Body of pancreas (tissue), 4 donors: ENCODE measurements around the gene SMIM12. TPM values are rescaled to one million over a fixed set of nuclear protein-coding genes. Genes with fewer than 3 reads are reported as not detected.
A peak's percentile ranks its signal among the peaks of the same experiment; 100 is the strongest.

ENCODE experiments used
- ATAC-seq: fragments of 150-250 bp; one replicate; pipeline ENCODE4 v1.9.1; 2016
- DNase-seq, 4 donors: peaks; one replicate each; pipeline ENCODE4 v3.0.0-alpha.2; 2019
- H3K27ac ChIP-seq, 4 donors: fragments of 200-600 bp; sonication (generic); 1 replicate in 3 of 4; 2 replicates in 1 of 4; pipeline versions ENCODE4 v1.5.1 to v1.6.1; 2016 to 2019; ENCODE audit warnings: mild to moderate bottlenecking in 1 of 4, mixed read lengths in 1 of 4, moderate library complexity in 1 of 4
- H3K27me3 ChIP-seq, 2 donors: fragments of 200-600 bp; sonication (generic); one replicate each; pipeline ENCODE4 v1.6.0; 2016; ENCODE audit warnings: mild to moderate bottlenecking in 1 of 2
- H3K36me3 ChIP-seq, 2 donors: fragments of 200-600 bp; sonication (generic); replicated peaks in 1 of 2; 2 replicates each; pipeline ENCODE4 v1.5.1; 2016; ENCODE audit warnings: low read depth in 2 of 2; ENCODE audit not compliant: insufficient read depth in 1 of 2
- H3K4me1 ChIP-seq: fragments of 200-600 bp; sonication (generic); one replicate; pipeline ENCODE4 v1.6.0; 2016
- H3K4me3 ChIP-seq, 2 donors: fragments of 200-600 bp; sonication (generic); 1 replicate in 1 of 2; 2 replicates in 1 of 2; pipeline ENCODE4 v1.5.1; 2016 to 2019
- H3K9me3 ChIP-seq, 3 donors: fragments of 200-600 bp; sonication (generic); 1 replicate in 2 of 3; 2 replicates in 1 of 3; pipeline ENCODE4 v1.5.1; 2016
- CTCF ChIP-seq, 7 experiments: fragments of 450-650 bp in 4 of 7; fragments of 200-600 bp in 3 of 7; sonication (generic) in 3 of 7; IDR thresholded peaks; one replicate each; pipeline ENCODE4 v1.5.1; 2016 to 2019; ENCODE audit warnings: antibody characterized with exemption in 7 of 7
- POLR2A ChIP-seq, 3 donors: fragments of 450-650 bp; IDR thresholded peaks; one replicate each; pipeline ENCODE4 v1.6.1; 2016; ENCODE audit warnings: antibody characterized with exemption in 3 of 3, mild to moderate bottlenecking in 2 of 3
- WGBS, 2 donors: methylation state at CpG; one replicate each; pipeline ENCODE4 v1.1.5; 2017; 5-methylcytosine and 5-hydroxymethylcytosine counted together
- intact Hi-C: fragments of 100-400 bp; cut with DNase I; formaldehyde crosslinking; loops from one replicate; pipeline ENCODE4 v1.15.1; 2023
- total RNA-seq, 2 donors: library from RNA; depleted of rRNA; stranded (reverse); fragments of >200 nt; gene quantifications; one replicate each; pipeline ENCODE4 v1.1.0, GENCODE V29; 2016

The SMIM12 gene
- total RNA-seq, 2 donors from 2014 or later: 7.8 to 22.1 TPM

- no peak for TF ChIP-seq CTCF (IDR thresholded peaks at IDR 0.05)
- peak in 1 of 3 donors; percentile 15 for TF ChIP-seq POLR2A (IDR thresholded peaks at IDR 0.05)
- 84 to 87% methylated on average over 6 of the region's 6 CpGs for WGBS, 2 donors
- Histone ChIP-seq H3K27ac (no peak overlapping the region), H3K4me1 (peaks cover 19% of the 10 kb centered on the region), H3K4me3 (no peak overlapping the region), H3K9me3 (no peaks in the 10 kb centered on the region), H3K27me3 (no peaks in the 10 kb centered on the region), H3K36me3 (no peaks in the 10 kb centered on the region)
- peak in 1 of 4 donors; percentile 36 for DNase-seq
- intact Hi-C loops: no loop called here
- no peak for ATAC-seq
Observed at GRCh38 chr1:34867415-34867814, 7.9 kb upstream of the SMIM12 start.

DNA sequence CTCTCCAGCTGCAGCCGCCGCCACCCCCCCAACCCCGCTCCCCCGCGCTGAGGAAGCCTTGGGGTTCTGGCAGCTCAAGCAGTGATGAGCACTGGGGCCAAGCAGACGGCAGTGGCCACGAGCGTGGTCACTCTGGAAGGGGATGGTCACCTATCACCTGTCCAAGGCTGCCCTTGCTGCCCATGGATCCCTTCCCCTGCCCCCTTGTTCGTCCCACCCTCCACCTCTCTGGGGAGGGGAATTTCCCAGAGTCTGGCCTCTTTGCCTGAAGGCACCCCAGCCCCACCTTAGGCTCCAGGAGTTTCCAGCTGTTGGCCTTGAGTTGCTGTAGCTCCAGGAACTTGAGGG, 7.2 kb upstream of the SMIM12 start:
- Histone ChIP-seq H3K27me3 (no peaks in the 10 kb centered on the region), H3K36me3 (no peaks in the 10 kb centered on the region), H3K27ac (peak overlapping the region; percentile 72 to 84 (median 78)), H3K4me1 (peaks cover 19% of the 10 kb centered on the region), H3K4me3 (peak overlapping the region in 1 of 2 donors; percentile 63), H3K9me3 (no peaks in the 10 kb centered on the region)
- 26 to 28% methylated on average over 3 to 9 of the region's 9 CpGs for WGBS, 2 donors
- DNase-seq (no peak), ATAC-seq (no peak)
- intact Hi-C loops: no loop called here
- TF ChIP-seq POLR2A (IDR thresholded peaks at IDR 0.05) (no peak), CTCF (IDR thresholded peaks at IDR 0.05) (no peak)

DNA sequence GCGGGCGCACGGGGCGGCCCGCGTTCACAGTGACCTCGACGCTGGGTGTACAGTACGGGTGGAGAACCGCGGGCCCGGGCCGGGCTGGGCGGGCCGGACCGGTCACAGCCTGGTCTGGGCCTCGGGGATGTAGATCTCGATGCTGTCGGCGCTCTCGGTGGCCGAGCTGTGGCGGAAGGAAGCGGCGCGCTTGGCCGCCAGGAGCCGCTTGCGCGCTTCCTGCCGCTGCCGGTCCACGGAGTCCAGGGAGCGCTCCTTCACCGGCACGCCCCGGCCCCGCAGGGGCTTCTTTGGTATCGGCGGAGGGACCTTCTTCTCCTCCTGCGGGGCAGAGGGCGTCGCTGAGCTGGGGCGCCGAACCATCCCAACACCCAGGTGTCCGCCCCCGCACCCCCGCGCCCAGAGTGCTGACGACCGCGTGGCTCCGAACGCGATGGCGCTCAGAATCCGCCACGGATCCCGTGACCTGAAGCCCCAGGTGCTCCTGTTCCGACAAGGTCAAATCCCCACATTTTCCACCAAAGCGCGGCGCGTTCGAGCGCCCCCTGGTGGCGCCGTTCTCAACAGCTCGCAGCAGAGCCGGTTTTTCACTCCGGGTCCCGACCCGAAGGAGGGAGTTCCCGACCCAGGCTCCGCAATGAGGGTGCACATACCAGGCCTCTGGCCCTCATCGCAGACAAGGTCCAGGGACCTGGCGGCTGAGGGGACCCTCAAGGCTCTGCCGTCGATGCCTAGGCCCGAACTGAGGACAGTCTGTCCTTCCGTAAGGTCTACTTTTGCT, 6.6 kb upstream of the SMIM12 start:
- 1 to 3% methylated on average over 23 to 81 of the region's 81 CpGs for WGBS, 2 donors
- TF ChIP-seq POLR2A (IDR thresholded peaks at IDR 0.05) (peak; percentile 35 to 72 (median 62)), CTCF (IDR thresholded peaks at IDR 0.05) (peak; percentile 96 to 98 (median 97))
- Histone ChIP-seq H3K9me3 (no peaks in the 10 kb centered on the region), H3K27ac (peak overlapping the region; percentile 72 to 84 (median 78)), H3K4me1 (peaks cover 19% of the 10 kb centered on the region), H3K27me3 (no peaks in the 10 kb centered on the region), H3K4me3 (peak overlapping the region; percentile 17 to 63), H3K36me3 (no peaks in the 10 kb centered on the region)
- intact Hi-C loops: no loop called here
- ATAC-seq (peak; percentile 90), DNase-seq (peak; percentile 88 to 91 (median 88))

- ATAC-seq (no peak), DNase-seq (no peak)
- peak overlapping the region; percentile 72 to 84 (median 78) for H3K27ac ChIP-seq
- H3K9me3 ChIP-seq: no peaks in the 10 kb centered on the region
- no peaks in the 10 kb centered on the region for H3K27me3 ChIP-seq
- WGBS, 2 donors: 6 to 15% methylated on average over 8 to 25 of the region's 25 CpGs
- TF ChIP-seq POLR2A (IDR thresholded peaks at IDR 0.05): no peak
- no peak for TF ChIP-seq CTCF (IDR thresholded peaks at IDR 0.05)
- no peaks in the 10 kb centered on the region for H3K36me3 ChIP-seq
- H3K4me1 ChIP-seq: peaks cover 19% of the 10 kb centered on the region
- H3K4me3 ChIP-seq: peak overlapping the region; percentile 17 to 63
- intact Hi-C loops: no loop called here
Observed at GRCh38 chr1:34865573-34865972, 6.0 kb upstream of the SMIM12 start.

- 90 to 96% methylated on average over 8 of the region's 8 CpGs for WGBS, 2 donors
- intact Hi-C loops: no loop called here
- no peak for TF ChIP-seq CTCF (IDR thresholded peaks at IDR 0.05)
- TF ChIP-seq POLR2A (IDR thresholded peaks at IDR 0.05): no peak
Observed at GRCh38 chr1:34864759-34865158, 5.2 kb upstream of the SMIM12 start.

More at GRCh38 chr1:34864759-34865158, 5.2 kb upstream of the SMIM12 start:
- DNase-seq: no peak
- H3K9me3 ChIP-seq: no peaks in the 10 kb centered on the region
- no peak overlapping the region for H3K4me3 ChIP-seq
- H3K4me1 ChIP-seq: peaks cover 26% of the 10 kb centered on the region
- H3K27ac ChIP-seq: no peak overlapping the region
- no peaks in the 10 kb centered on the region for H3K36me3 ChIP-seq
- H3K27me3 ChIP-seq: no peaks in the 10 kb centered on the region
- ATAC-seq: no peak
